Activated CD4-positive, alpha-beta T cell treated with anti-CD3 and anti-CD28 coated beads for 1 hour (primary cell): ENCODE measurements around the gene ANKRD33B.
"Not testable (repeated sequence)": the region's sequence is repeated elsewhere in the genome, so short reads cannot be mapped to it uniquely, and the experiment has no call there.

Experiments
- DNase-seq: peaks from one replicate; pipeline ENCODE4 v3.0.0-alpha.2; 2020

ANKRD33B gene

DNA sequence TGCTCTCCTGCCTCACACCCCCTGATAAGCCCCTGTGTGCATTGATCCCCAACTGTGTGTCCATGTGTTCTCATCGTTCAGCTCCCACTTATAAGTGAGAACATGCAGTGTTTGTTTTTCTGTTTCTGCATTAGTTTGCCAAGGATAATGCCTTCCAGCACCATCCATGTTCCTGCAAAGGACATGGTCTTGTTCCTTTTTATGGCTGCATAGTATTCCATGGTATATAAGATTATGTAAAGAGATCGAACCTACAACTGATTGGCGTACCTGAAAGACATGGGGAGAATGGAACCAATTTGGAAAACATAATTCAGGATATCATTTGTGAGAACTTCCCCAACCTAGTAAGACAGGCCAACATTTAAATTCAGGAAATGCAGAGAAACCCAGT is 32.4 kb downstream of the ANKRD33B start:
- DNase-seq, result no peak

GRCh38 chr5:10596886-10597451 is 33.1 kb downstream of the ANKRD33B start:
- DNase-seq, result no peak

DNA sequence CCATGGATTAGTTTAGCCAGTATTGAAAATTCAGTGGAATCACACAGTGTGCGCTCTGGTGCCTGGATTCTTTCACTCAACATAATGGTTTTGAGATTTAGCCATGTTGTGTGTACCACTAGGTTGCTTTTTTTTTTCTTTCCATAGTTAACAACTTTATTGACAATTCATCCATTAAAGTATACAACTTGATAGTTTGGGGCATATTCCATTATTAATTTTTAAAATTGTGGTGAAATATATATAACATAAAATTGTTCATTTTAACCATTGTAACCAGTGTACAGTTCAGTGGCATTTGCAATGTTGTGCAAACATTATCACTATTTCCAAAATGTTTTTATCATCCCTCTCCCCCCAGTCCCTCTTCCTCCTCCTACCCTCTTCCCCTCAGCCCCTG is 35.2 kb downstream of the ANKRD33B start:
- DNase-seq, result no peak

DNA sequence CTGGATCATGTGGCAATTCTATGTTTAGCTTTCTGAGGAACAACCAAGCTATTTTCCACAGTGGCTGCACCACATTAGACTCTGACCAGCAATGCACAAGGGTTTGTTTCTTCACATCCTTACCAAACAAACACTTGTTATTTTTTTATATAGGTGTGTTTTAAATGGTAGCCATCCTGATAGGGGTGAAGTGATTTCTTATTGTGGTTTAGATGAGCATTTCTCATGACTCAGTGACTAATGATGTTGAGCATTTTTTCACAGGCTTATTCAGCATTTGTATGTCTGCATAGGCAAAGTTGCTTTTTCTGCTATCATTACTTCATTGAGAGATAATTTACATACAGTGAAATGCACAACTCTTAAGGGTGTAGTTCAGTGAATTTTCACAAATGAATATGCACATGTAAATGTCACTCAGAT is 36.0 kb downstream of the ANKRD33B start:
- DNase-seq, result no peak

GRCh38 chr5:10600626-10601245 is 36.9 kb downstream of the ANKRD33B start:
- DNase-seq, result no peak

GRCh38 chr5:10601246-10602030 is 37.6 kb downstream of the ANKRD33B start:
- DNase-seq, result no peak

DNA sequence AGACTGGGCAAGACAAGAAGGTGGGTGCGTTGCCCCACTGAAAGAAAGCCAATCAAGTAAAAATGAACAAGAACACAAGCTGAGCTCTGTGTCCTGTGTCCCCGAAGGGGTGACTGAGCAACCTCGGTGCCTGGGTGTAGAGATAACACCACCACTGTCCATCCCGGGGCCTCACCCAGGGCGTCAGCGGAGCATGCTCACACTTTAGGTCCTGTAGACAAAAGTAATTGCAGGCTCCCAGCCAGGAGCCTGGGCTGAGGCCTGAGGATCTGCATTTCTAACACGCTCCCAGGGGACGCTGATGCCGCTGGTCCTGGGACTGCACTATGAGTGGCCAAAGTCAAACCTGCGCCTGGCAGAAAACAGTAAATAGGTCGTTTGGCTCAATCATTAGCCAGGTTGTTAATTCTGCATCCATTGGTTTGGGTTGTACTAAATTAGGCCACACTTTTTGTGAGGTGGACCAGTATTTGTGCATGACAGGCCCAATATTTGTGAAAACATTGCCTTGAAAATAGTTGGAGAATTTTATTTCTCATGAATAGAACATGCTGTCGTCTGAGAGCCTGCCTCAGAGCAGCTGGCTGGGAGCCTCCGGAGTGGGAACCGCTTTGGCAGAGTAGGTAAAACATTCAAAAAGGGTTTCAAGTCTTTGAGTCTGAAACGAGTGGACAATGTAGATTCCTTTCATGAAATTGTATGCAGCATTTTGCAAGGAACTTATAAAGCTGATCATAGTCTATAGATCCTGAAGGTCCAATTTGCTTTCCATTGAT is 38.3 kb downstream of the ANKRD33B start:
- DNase-seq, result no peak

- DNase-seq, result no peak
These were observed 41.1 kb downstream of the ANKRD33B start for GRCh38 chr5:10604975-10605374.

DNA sequence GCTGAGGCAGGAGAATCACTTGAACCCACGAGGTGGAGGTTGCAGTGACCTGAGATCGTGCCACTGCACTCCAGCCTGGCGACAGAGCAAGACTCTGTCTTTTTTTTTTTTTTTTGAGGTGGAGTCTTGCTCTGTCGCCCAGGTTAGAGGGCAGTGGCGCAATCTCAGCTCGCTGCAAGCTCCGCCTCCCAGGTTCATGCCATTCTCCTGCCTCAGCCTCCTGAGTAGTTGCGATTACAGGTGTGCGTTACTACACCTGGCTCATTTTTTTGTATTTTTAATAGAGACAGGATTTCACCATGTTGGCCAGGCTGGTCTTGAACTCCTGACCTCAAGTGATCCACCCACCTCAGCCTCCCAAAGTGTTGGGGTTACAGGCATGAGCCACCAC is 42.8 kb downstream of the ANKRD33B start:
- not testable (repeated sequence) for DNase-seq

GRCh38 chr5:10607023-10607665 is 43.3 kb downstream of the ANKRD33B start:
- no peak for DNase-seq

DNA sequence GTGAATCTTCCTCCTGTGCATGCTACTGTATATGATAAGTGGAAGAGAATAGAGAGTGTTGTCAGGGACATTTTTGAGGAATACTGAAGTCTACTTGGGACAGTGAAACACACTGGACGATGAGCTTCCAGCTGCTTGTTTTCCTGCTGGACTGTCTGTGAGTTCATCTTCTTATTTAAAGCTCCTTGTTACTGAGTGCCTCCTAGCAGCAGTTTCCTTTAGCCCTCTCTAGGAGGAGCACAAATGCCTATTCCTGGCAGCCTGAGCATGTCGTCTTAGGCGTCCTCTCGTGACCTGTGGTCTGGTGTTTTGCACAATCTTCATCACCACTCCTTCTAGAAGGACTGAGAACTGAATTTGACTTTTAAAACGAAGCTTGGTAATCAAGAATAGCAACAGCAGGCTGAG is 43.8 kb downstream of the ANKRD33B start:
- DNase-seq, result no peak

DNA sequence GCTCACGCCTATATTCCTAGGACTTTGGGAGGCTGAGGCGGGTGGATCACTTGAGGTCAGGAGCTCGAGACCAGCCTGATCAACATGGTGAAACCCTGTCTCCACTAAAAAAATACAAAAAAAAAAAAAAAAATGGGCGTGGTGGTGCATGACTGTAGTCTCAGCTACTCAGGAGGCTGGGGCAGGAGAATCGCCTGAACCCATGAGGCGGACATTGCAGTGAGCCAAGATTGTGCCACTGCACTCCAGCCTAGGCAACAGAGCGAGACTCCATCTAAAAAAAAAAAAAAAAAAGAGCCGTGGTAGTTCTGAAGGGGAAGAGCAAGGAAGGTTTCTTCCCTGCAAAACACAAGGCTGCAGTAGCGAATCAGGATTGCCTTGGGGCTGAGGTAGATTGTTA is 44.2 kb downstream of the ANKRD33B start:
- not testable (repeated sequence) for DNase-seq

DNA sequence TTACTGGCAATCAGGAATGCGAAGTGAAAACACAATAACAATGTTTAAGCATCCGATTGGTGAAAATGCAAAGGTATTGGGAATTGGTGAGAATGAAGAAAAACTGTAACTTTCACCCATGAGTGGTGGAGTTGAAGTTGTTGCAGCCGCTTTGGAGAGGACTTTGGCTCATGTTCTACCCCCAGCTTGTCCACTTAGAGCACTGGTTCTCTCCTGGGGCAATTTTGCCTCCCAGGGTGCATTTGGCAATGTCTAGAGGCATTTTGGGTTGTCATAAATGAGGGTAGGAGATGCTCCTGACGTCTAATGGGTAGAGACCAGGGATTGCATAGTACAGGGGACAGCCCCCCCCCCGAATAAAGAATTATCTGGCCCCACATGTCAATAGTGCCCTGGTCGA is 46.2 kb downstream of the ANKRD33B start:
- no peak for DNase-seq

GRCh38 chr5:10611290-10611689 is 47.4 kb downstream of the ANKRD33B start:
- DNase-seq, result no peak

- no peak for DNase-seq
These were observed 48.4 kb downstream of the ANKRD33B start for GRCh38 chr5:10612251-10612650.

DNA sequence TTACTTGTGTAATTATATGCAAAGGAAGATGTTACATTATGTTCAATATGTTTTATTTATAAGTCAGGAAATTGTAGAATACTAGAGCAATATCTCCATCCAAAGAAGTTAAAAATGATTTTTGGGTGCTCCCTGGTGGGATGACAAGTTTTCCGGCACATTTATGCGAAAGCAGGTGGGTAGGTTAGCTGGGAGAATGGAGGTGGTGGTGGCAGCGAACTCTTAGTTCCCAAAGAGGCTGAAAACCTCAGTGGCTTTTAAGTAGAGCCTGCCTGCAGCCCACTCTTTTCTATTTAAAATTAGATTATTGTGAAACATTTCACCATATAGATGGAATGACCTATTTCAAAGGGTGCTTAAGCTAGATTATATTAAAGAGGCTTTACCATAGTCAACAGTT is 51.8 kb downstream of the ANKRD33B start:
- DNase-seq, result no peak

GRCh38 chr5:10617103-10617502 is 53.2 kb downstream of the ANKRD33B start:
- no peak for DNase-seq

DNA sequence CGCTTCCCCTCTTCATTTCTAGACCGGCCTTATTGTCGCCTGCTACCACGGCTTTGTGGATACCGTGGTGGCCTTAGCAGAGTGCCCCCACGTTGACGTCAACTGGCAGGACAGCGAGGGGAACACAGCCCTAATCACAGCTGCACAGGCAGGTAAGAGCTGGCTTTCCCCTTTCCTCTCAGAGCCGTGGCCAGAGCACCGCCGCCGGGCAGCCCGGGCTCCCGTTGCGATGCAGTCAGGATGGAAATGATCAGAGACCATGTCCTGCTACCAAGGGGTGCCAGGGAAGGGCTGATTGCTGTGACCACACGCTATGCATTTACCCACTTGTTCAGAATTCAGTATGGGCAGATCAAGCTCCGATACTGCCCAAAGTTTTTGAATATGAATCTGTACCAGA is 54.4 kb downstream of the ANKRD33B start:
- no peak for DNase-seq

GRCh38 chr5:10619649-10620048 is 55.8 kb downstream of the ANKRD33B start:
- DNase-seq, result no peak

GRCh38 chr5:10620346-10620745 is 56.5 kb downstream of the ANKRD33B start:
- no peak for DNase-seq

DNA sequence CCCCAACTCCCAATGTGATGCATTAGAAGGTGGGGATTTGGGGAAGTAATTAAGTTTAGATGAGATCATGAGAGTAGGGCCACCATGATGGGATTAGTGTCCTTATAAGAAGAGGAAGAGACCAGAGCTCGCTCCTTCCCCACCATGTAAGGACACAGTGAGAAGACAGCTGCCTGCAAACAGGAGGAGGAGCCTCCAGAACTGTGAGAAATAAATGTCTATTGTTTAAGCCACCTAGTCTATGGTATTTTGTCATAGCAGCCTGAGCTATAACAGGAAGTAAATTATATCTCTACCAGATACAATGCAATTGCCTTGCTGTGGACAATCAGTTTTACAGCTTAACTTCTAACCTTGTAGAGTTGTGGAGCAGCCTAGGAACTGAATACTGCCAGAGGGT is 58.0 kb downstream of the ANKRD33B start:
- DNase-seq, result no peak

GRCh38 chr5:10622810-10623209 is 58.9 kb downstream of the ANKRD33B start:
- DNase-seq, result no peak

- DNase-seq, result no peak
These were observed 59.5 kb downstream of the ANKRD33B start for GRCh38 chr5:10623305-10623910.
